Endothelial cell (in vitro differentiated cells): ENCODE data around the gene ZNF750. TPM values are rescaled to one million over a fixed set of nuclear protein-coding genes. Genes with fewer than 3 reads are reported as not detected.

Source experiments
- DNase-seq: peaks from one replicate; pipeline ENCODE4 v3.0.0; 2021; ENCODE audit warnings: low spot score
- H3K27ac Mint-ChIP-seq: one replicate; pipeline ENCODE4 v1.8.0; 2021; ENCODE audit warnings: mixed read lengths, inconsistent platforms; ENCODE audit not compliant: unreplicated experiment
- H3K27me3 Mint-ChIP-seq: one replicate; pipeline ENCODE4 v1.8.0; 2021; ENCODE audit warnings: mild to moderate bottlenecking, moderate library complexity, mixed read lengths, inconsistent platforms; ENCODE audit not compliant: unreplicated experiment
- H3K36me3 Mint-ChIP-seq: one replicate; pipeline ENCODE4 v1.8.0; 2021; ENCODE audit warnings: mild to moderate bottlenecking, low read depth, mixed read lengths, inconsistent platforms; ENCODE audit not compliant: unreplicated experiment
- H3K4me1 Mint-ChIP-seq: one replicate; pipeline ENCODE4 v1.8.0; 2021; ENCODE audit warnings: mild to moderate bottlenecking, mixed read lengths, inconsistent platforms; ENCODE audit not compliant: unreplicated experiment
- H3K4me3 Mint-ChIP-seq: one replicate; pipeline ENCODE4 v1.8.0; 2021; ENCODE audit warnings: mild to moderate bottlenecking, mixed read lengths, inconsistent platforms; ENCODE audit not compliant: unreplicated experiment
- H3K9me3 Mint-ChIP-seq: one replicate; pipeline ENCODE4 v1.8.0; 2021; ENCODE audit warnings: mixed read lengths, inconsistent platforms; ENCODE audit not compliant: unreplicated experiment
- total RNA-seq: library from RNA; stranded (reverse); fragmentation: NEBNext Ultra II Directional; extraction: Animal tissue kit (Norgen Biotek cat#: 25700); gene quantifications from one replicate; pipeline ENCODE4 v1.2.1, GENCODE V29; 2021; ENCODE audit not compliant: unreplicated experiment
- TF ChIP-seq, protein P1 (sequence below): fragments of 200-600 bp; sonication (generic); IDR thresholded peaks from one replicate; pipeline ENCODE4 v1.5.0; 2021; ENCODE audit warnings: antibody characterized with exemption; ENCODE audit not compliant: unreplicated experiment

The ZNF750 gene
- total RNA-seq, 1 donor from 2014 or later = 0.31 TPM

DNA sequence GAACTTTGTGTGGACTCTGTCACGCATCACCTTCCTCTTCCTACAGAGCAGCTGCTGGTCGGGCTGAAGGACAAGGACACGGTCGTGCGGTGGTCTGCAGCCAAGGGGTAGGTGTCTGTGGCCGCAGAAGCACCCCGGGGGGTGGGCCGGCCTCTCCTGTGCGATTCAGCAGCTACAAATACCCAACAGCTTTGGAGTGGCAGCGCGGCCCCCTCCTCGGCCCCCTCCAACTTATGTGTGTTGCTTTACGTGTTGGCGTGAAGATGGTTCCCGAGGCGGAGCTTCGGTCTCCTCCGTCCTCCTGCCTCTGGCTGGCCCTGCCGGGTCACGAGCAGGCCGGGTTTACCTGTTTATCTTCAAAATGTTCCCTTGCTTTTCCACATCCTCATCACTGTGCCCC, 32.3 kb downstream of the ZNF750 start:
- no peaks in the 10 kb centered on the region for H3K9me3 Mint-ChIP-seq
- peaks cover 14% of the 10 kb centered on the region for H3K27me3 Mint-ChIP-seq
- TF ChIP-seq, protein P1, sequence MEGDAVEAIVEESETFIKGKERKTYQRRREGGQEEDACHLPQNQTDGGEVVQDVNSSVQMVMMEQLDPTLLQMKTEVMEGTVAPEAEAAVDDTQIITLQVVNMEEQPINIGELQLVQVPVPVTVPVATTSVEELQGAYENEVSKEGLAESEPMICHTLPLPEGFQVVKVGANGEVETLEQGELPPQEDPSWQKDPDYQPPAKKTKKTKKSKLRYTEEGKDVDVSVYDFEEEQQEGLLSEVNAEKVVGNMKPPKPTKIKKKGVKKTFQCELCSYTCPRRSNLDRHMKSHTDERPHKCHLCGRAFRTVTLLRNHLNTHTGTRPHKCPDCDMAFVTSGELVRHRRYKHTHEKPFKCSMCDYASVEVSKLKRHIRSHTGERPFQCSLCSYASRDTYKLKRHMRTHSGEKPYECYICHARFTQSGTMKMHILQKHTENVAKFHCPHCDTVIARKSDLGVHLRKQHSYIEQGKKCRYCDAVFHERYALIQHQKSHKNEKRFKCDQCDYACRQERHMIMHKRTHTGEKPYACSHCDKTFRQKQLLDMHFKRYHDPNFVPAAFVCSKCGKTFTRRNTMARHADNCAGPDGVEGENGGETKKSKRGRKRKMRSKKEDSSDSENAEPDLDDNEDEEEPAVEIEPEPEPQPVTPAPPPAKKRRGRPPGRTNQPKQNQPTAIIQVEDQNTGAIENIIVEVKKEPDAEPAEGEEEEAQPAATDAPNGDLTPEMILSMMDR = no peak
- no peaks in the 10 kb centered on the region for H3K4me1 Mint-ChIP-seq
- H3K27ac Mint-ChIP-seq = no peak overlapping the region
- peak overlapping the region; percentile 37 for H3K4me3 Mint-ChIP-seq
- peaks cover 13% of the 10 kb centered on the region for H3K36me3 Mint-ChIP-seq
- no peak for DNase-seq

DNA sequence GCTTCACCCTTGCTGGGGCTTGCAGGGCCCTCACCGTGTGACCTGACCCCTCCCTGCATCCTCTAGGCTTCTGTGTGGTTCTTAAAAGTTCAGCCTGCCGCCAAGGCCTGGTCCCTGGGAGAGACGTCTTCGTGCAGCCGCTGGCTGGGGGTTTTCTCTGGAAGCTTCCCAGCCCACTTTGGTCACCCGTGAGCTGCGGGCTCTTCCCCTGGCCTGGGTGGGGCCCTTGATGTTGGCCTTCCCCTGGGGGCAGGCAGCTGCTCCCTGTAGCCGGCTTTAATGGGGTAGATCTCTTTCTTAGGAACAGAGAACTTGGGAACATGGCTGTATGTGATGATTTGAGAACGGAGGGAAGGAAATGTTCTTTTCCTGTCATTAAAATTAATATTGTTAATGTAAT, 32.7 kb downstream of the ZNF750 start:
- DNase-seq = no peak
- Mint-ChIP-seq H3K4me3 (no peak overlapping the region), H3K27me3 (peaks cover 14% of the 10 kb centered on the region), H3K4me1 (no peaks in the 10 kb centered on the region), H3K9me3 (no peaks in the 10 kb centered on the region), H3K36me3 (peaks cover 16% of the 10 kb centered on the region), H3K27ac (no peak overlapping the region)
- TF ChIP-seq, protein P1 = no peak

DNA sequence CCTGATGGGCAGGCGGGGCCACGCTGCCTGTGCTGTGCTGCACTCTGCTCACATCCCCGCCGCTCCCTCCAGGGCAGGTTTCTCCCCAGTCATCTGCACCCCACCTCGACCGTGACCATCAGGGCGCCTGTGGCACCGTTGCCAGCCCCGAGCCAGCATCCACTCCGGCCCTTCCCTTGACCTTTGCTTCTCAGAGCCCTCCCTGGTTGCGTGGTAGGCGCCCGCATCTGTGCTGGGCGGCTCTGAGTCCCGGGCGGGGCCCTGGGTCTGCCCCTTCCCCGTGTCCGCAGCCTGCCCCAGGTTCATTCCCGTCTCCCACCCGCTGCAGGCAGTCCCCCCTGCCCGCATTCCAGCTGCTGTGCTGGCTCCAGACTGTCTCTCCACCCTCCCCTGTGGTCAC, 33.2 kb downstream of the ZNF750 start:
- H3K4me1 Mint-ChIP-seq = no peaks in the 10 kb centered on the region
- H3K36me3 Mint-ChIP-seq = peaks cover 20% of the 10 kb centered on the region
- TF ChIP-seq, protein P1 = no peak
- DNase-seq = no peak
- H3K9me3 Mint-ChIP-seq = no peaks in the 10 kb centered on the region
- H3K27ac Mint-ChIP-seq = no peak overlapping the region
- peaks cover 15% of the 10 kb centered on the region for H3K27me3 Mint-ChIP-seq
- H3K4me3 Mint-ChIP-seq = no peak overlapping the region

- peaks cover 27% of the 10 kb centered on the region for H3K36me3 Mint-ChIP-seq
- H3K27ac Mint-ChIP-seq = no peak overlapping the region
- peaks cover 18% of the 10 kb centered on the region for H3K27me3 Mint-ChIP-seq
- no peak for DNase-seq
- TF ChIP-seq, protein P1 = no peak
- peaks cover 2% of the 10 kb centered on the region for H3K4me1 Mint-ChIP-seq
- peaks cover 5% of the 10 kb centered on the region for H3K9me3 Mint-ChIP-seq
- H3K4me3 Mint-ChIP-seq = no peak overlapping the region
Observed at GRCh38 chr17:82805823-82806222, 34.0 kb downstream of the ZNF750 start.

DNA sequence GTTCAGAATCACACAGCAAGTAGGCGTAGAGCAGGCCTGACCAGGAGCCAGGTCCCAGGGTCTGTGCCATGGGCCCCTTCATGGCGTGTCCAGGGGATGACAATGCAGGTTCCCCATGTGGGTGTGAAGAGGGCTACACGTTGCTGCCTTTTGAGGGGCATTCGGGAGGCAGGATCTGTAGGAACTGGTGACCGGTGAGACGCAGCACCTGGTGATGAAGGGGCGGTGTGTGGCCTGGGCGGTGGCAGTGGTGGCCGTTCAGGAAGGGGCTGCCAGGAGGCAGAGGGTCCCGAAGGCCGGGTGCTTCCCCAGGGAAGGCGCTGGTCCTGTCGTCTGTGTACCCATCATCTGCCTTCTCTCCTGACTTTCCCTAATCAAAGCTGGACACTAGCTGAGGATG, 34.6 kb downstream of the ZNF750 start:
- H3K4me3 Mint-ChIP-seq = no peak overlapping the region
- TF ChIP-seq, protein P1 = no peak

More for the DNA sequence above, 34.6 kb downstream of the ZNF750 start:
- Mint-ChIP-seq H3K36me3 (peaks cover 27% of the 10 kb centered on the region), H3K9me3 (peaks cover 5% of the 10 kb centered on the region), H3K27me3 (peaks cover 18% of the 10 kb centered on the region), H3K4me1 (peaks cover 2% of the 10 kb centered on the region), H3K27ac (no peak overlapping the region)
- DNase-seq = no peak
